ENCODE results near the gene SLC2A13. TPM values are rescaled to one million over a fixed set of nuclear protein-coding genes. Genes with fewer than 3 reads are reported as not detected.

SLC2A13 gene
- polyA plus RNA-seq, 3 donors, result 2.2 to 2.9 (median 2.5) TPM

DNA sequence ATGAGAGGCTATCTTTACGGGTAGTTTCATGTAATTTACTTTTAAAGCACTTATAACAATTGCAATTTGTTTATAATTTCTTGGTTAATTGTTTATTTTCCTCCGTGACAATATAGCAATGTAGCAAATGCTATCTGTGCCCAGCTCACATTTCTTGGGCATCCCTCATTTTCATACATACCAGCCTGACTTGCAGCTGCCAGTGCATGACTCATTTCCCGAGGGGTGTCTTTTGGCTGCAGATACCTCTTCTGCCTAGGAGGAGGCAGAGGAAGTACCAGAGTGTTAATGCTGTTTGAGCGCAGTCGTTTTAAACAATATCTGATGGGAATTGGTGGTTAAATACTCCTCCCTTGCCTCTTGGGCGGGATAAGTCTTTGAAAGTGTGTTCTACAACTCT lies 382.1 kb downstream of the SLC2A13 start:
- intact Hi-C loops (cut with micrococcal nuclease), result no loop called here
- no peaks in the 10 kb centered on the region for H3K4me1 ChIP-seq (ENCODE audit: control insufficient read depth in 1 of 2, insufficient read depth in 2 of 2, low read length in 2 of 2)
- DNase-seq, result no peak
- 67% methylated on average over 1 of the region's 6 CpGs for WGBS (ENCODE audit: insufficient coverage)
- Mint-ChIP-seq H3K27me3 (ENCODE audit: low read depth in 3 of 3) (peaks cover 0 to 3% (median 0%) of the 10 kb centered on the region in 3 donors), H3K36me3 (no peaks in the 10 kb centered on the region), H3K9me3 (peaks cover 0 to 6% (median 3%) of the 10 kb centered on the region in 7 donors), H3K27ac (no peak overlapping the region), H3K4me3 (no peak overlapping the region), H3K4me1 (no peaks in the 10 kb centered on the region)
- H3K27ac ChIP-seq (ENCODE audit: low read depth in 1 of 2, low read length in 2 of 2), result no peak overlapping the region
- TF ChIP-seq, protein P1, sequence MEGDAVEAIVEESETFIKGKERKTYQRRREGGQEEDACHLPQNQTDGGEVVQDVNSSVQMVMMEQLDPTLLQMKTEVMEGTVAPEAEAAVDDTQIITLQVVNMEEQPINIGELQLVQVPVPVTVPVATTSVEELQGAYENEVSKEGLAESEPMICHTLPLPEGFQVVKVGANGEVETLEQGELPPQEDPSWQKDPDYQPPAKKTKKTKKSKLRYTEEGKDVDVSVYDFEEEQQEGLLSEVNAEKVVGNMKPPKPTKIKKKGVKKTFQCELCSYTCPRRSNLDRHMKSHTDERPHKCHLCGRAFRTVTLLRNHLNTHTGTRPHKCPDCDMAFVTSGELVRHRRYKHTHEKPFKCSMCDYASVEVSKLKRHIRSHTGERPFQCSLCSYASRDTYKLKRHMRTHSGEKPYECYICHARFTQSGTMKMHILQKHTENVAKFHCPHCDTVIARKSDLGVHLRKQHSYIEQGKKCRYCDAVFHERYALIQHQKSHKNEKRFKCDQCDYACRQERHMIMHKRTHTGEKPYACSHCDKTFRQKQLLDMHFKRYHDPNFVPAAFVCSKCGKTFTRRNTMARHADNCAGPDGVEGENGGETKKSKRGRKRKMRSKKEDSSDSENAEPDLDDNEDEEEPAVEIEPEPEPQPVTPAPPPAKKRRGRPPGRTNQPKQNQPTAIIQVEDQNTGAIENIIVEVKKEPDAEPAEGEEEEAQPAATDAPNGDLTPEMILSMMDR (IDR thresholded peaks at IDR 0.05), result no peak
- no peak overlapping the region for H2AFZ ChIP-seq (ENCODE audit: insufficient read depth, low read depth, low read length, poor library complexity, severe bottlenecking)
- no peak overlapping the region for H3K4me3 ChIP-seq (replicated peaks in 1 of 3; ENCODE audit: low read depth in 2 of 3, low read length in 3 of 3)
- H4K20me1 ChIP-seq (ENCODE audit: insufficient read depth, low read length), result no peaks in the 10 kb centered on the region
- H3K9ac ChIP-seq (ENCODE audit: insufficient read depth, low read length, poor library complexity, severe bottlenecking), result no peak overlapping the region
- no peaks in the 10 kb centered on the region for H3K36me3 ChIP-seq (replicated peaks in 1 of 2; ENCODE audit: control insufficient read depth in 1 of 2, insufficient read depth in 2 of 2, low read length in 2 of 2)
- H3K79me2 ChIP-seq (ENCODE audit: insufficient read depth, low read length), result no peaks in the 10 kb centered on the region
- no peaks in the 10 kb centered on the region for H3K9me3 ChIP-seq (replicated peaks in 1 of 2; ENCODE audit: control insufficient read depth in 1 of 2, insufficient read depth in 1 of 2, low read length in 2 of 2)
- no peak overlapping the region for H3K4me2 ChIP-seq (replicated peaks; ENCODE audit: extremely low read depth, low read length, poor library complexity, severe bottlenecking)
- H3K27me3 ChIP-seq (ENCODE audit: control insufficient read depth in 2 of 2, insufficient read depth in 2 of 2, low read length in 2 of 2), result no peaks in the 10 kb centered on the region

DNA sequence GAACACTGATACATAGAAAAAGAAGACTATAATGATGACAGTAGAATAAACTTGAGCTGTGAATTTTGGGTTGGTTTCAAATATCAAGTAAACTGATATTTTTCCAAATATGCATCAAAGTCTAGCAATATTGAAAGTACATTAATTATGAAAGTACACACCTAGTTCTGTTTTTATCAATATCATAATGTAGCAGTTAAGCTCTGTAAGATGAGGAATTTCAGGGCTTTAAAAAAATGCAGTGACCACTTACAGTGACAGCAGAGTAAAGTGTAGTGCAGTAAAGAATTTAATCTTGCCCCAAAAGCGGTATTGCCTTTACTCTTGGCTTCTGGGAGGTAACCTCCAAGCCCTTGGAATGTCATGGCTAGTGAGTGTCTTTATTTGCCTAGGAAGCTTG lies 383.4 kb downstream of the SLC2A13 start:
- H3K4me1 Mint-ChIP-seq, result no peaks in the 10 kb centered on the region
- H3K27ac ChIP-seq (ENCODE audit: low read depth in 1 of 2, low read length in 2 of 2), result no peak overlapping the region
- no peak overlapping the region for H3K4me3 Mint-ChIP-seq
- no peak overlapping the region for H2AFZ ChIP-seq (ENCODE audit: insufficient read depth, low read depth, low read length, poor library complexity, severe bottlenecking)
- peaks cover 0 to 5% (median 2%) of the 10 kb centered on the region in 7 donors for H3K9me3 Mint-ChIP-seq
- H3K79me2 ChIP-seq (ENCODE audit: insufficient read depth, low read length), result no peaks in the 10 kb centered on the region
- intact Hi-C loops (cut with micrococcal nuclease), result no loop called here
- H3K4me2 ChIP-seq (replicated peaks; ENCODE audit: extremely low read depth, low read length, poor library complexity, severe bottlenecking), result no peak overlapping the region
- H3K27me3 ChIP-seq (ENCODE audit: control insufficient read depth in 2 of 2, insufficient read depth in 2 of 2, low read length in 2 of 2), result no peaks in the 10 kb centered on the region
- no peak overlapping the region for H3K27ac Mint-ChIP-seq
- H3K36me3 Mint-ChIP-seq, result no peaks in the 10 kb centered on the region
- no peaks in the 10 kb centered on the region for H3K9me3 ChIP-seq (replicated peaks in 1 of 2; ENCODE audit: control insufficient read depth in 1 of 2, insufficient read depth in 1 of 2, low read length in 2 of 2)
- no peak overlapping the region for H3K9ac ChIP-seq (ENCODE audit: insufficient read depth, low read length, poor library complexity, severe bottlenecking)
- H3K27me3 Mint-ChIP-seq (ENCODE audit: low read depth in 3 of 3), result peaks cover 0 to 3% (median 0%) of the 10 kb centered on the region in 3 donors
- no peak overlapping the region for H3K4me3 ChIP-seq (replicated peaks in 1 of 3; ENCODE audit: low read depth in 2 of 3, low read length in 3 of 3)
- H4K20me1 ChIP-seq (ENCODE audit: insufficient read depth, low read length), result no peaks in the 10 kb centered on the region
- 83% methylated on average over 1 of the region's 1 CpG for WGBS (ENCODE audit: insufficient coverage)
- no peak for DNase-seq
- TF ChIP-seq, protein P1 (IDR thresholded peaks at IDR 0.05), result no peak
- H3K4me1 ChIP-seq (ENCODE audit: control insufficient read depth in 1 of 2, insufficient read depth in 2 of 2, low read length in 2 of 2), result no peaks in the 10 kb centered on the region
- H3K36me3 ChIP-seq (replicated peaks in 1 of 2; ENCODE audit: control insufficient read depth in 1 of 2, insufficient read depth in 2 of 2, low read length in 2 of 2), result no peaks in the 10 kb centered on the region
